HCT116 (cell line): Measurements from ENCODE around the gene CFAP58. TPM values are rescaled to one million over a fixed set of nuclear protein-coding genes. Genes with fewer than 3 reads are reported as not detected.

ENCODE experiments used
- ATAC-seq: fragments of 200-7000 bp; cut with Tn5 transposase; 2 replicates; pipeline ENCODE4 v1.9.1; 2020; ENCODE audit warnings: mild to moderate bottlenecking, moderate library complexity
- BruUV-seq: library from RNA; stranded (reverse); fragments of 400-500 nt; replicated peaks from 2 replicates; lab custom pipeline; 2021; lab: Mats Ljungman, UMichigan
- CTCF ChIA-PET: fragments of 300-600 bp; sonication (Branson Sonifier 250); formaldehyde crosslinking; loops from one replicate; lab custom pipeline; 2021; ENCODE audit warnings: antibody characterized with exemption; lab: Charles Lee
- POLR2A ChIA-PET: fragments of 300-600, 350-600 bp; sonication (Branson Sonifier 250); formaldehyde crosslinking; loops from one replicate; lab custom pipeline; 2021; ENCODE audit warnings: antibody characterized with exemption; lab: Charles Lee
- RAD21 ChIA-PET, 2 experiments: fragments of 300-600 bp; sonication (Branson Sonifier 250); formaldehyde crosslinking; loops; one replicate each; lab custom pipeline; 2023; ENCODE audit warnings: low total read pairs in 2 of 2; ENCODE audit not compliant: uncharacterized antibody in 2 of 2, unreplicated experiment in 2 of 2, low non-redundant PET in 1 of 2; lab: Charles Lee
- DNase-seq: peaks from one replicate; pipeline ENCODE4 v3.0.0-alpha.2; 2010; ENCODE audit warnings: low read depth, low spot score
- H2AFZ ChIP-seq: fragments of 200-600 bp; shearing (Covaris generic), sonication (generic); 2 replicates; pipeline ENCODE4 v1.6.1; 2017; ENCODE audit warnings: low read depth, mixed run types, mixed read lengths, antibody characterized with exemption, low read length; ENCODE audit not compliant: poor library complexity, severe bottlenecking
- H3K27ac ChIP-seq: 2 replicates; pipeline ENCODE4 v1.5.1; 2012; ENCODE audit warnings: low read depth, low read length
- H3K27me3 ChIP-seq: fragments of 200-600 bp; sonication (generic); 2 replicates; pipeline ENCODE4 v1.6.1; 2016; ENCODE audit warnings: mixed run types, low read length, mixed read lengths; ENCODE audit not compliant: insufficient read depth
- H3K36me3 ChIP-seq, 2 experiments: fragments of 200-500 bp in 1 of 2; fragments of 200-600 bp in 1 of 2; sonication (Bioruptor generic) in 1 of 2; sonication (generic) in 1 of 2; 2 replicates each; pipeline versions ENCODE4 v1.5.1 to v1.6.1; 2014 to 2016; ENCODE audit warnings: low read length in 2 of 2, inconsistent platforms in 1 of 2, mixed read lengths in 1 of 2, mixed run types in 1 of 2; ENCODE audit not compliant: insufficient read depth in 2 of 2, control insufficient read depth in 1 of 2
- H3K4me1 ChIP-seq, 2 experiments: fragments of 200-600 bp in 1 of 2; sonication (generic) in 1 of 2; 2 replicates each; pipeline versions ENCODE4 v1.5.1 to v1.6.1; 2012 to 2017; ENCODE audit warnings: low read length in 2 of 2, inconsistent platforms in 1 of 2, mild to moderate bottlenecking in 1 of 2, mixed read lengths in 1 of 2, mixed run types in 1 of 2, moderate library complexity in 1 of 2; ENCODE audit not compliant: insufficient read depth in 2 of 2, control insufficient read depth in 1 of 2
- H3K4me2 ChIP-seq: fragments of 200-600 bp; sonication (generic); 2 replicates; pipeline ENCODE4 v1.6.1; 2017; ENCODE audit warnings: mixed run types, low read length, mixed read lengths
- H3K4me3 ChIP-seq, 2 experiments: fragments of 200-600 bp in 1 of 2; sonication (generic) in 1 of 2; replicated peaks in 1 of 2; 2 replicates each; pipeline ENCODE4 v1.5.1; 2011 to 2016; ENCODE audit warnings: low read length in 2 of 2, control low read depth in 1 of 2, low read depth in 1 of 2, mild to moderate bottlenecking in 1 of 2, mixed read lengths in 1 of 2, mixed run types in 1 of 2
- H3K79me2 ChIP-seq: fragments of 200-600 bp; sonication (generic); 2 replicates; pipeline ENCODE4 v1.6.1; 2017; ENCODE audit warnings: mild to moderate bottlenecking, mixed run types, low read length, moderate library complexity, mixed read lengths; ENCODE audit not compliant: insufficient read depth
- H3K9ac ChIP-seq: fragments of 200-600 bp; sonication (generic); 2 replicates; pipeline ENCODE4 v1.6.1; 2016; ENCODE audit warnings: low read length, mixed read lengths
- H3K9me2 ChIP-seq: fragments of 200-600 bp; sonication (generic), shearing (Covaris generic); 2 replicates; pipeline ENCODE4 v1.6.1; 2017; ENCODE audit warnings: mixed run types, mild to moderate bottlenecking, moderate library complexity; ENCODE audit not compliant: insufficient read depth
- H3K9me3 ChIP-seq, 2 experiments: fragments of 200-500 bp in 1 of 2; fragments of 200-600 bp in 1 of 2; sonication (Bioruptor generic) in 1 of 2; sonication (generic) in 1 of 2; 2 replicates each; pipeline ENCODE4 v1.6.1; 2014 to 2017; ENCODE audit warnings: low read length in 2 of 2, mixed read lengths in 2 of 2, inconsistent platforms in 1 of 2, low read depth in 1 of 2, mild to moderate bottlenecking in 1 of 2, mixed run types in 1 of 2, moderate library complexity in 1 of 2; ENCODE audit not compliant: control insufficient read depth in 1 of 2, insufficient read depth in 1 of 2
- H4K20me1 ChIP-seq: fragments of 200-600 bp; sonication (generic), shearing (Covaris generic); 2 replicates; pipeline ENCODE4 v1.6.1; 2017; ENCODE audit warnings: mixed run types, mild to moderate bottlenecking, moderate library complexity; ENCODE audit not compliant: insufficient read depth
- EGR1 ChIP-seq: IDR thresholded peaks from 2 replicates; pipeline ENCODE4 v1.6.1; 2012; ENCODE audit warnings: low read depth
- EZH2 ChIP-seq: fragments of 200-600 bp; sonication (generic); IDR thresholded peaks from 2 replicates; pipeline ENCODE4 v1.6.1; 2017; ENCODE audit warnings: antibody characterized with exemption, mixed run types
- EZH2phosphoT487 ChIP-seq: fragments of 200-600 bp; IDR thresholded peaks from 2 replicates; pipeline ENCODE4 v1.6.1; 2018; ENCODE audit warnings: antibody characterized with exemption, borderline replicate concordance
- FOSL1 ChIP-seq: IDR thresholded peaks from 2 replicates; pipeline ENCODE4 v1.6.1; 2012; ENCODE audit warnings: low read depth
- RAD21 ChIP-seq: IDR thresholded peaks from 2 replicates; pipeline ENCODE4 v1.6.1; 2012; ENCODE audit warnings: low read depth, mild to moderate bottlenecking
- YY1 ChIP-seq: IDR thresholded peaks from 2 replicates; pipeline ENCODE4 v1.6.1; 2011; ENCODE audit warnings: low read length, low read depth, moderate library complexity, mild to moderate bottlenecking; ENCODE audit not compliant: insufficient replicate concordance; ENCODE audit errors: extremely low read depth
- intact Hi-C: fragments of 100-400 bp; cut with micrococcal nuclease; formaldehyde crosslinking; loops from 2 replicates; pipeline ENCODE4 v1.10.0; 2022
- total RNA-seq: library from RNA; stranded (reverse); gene quantifications from one replicate; pipeline ENCODE4 v1.2.1, GENCODE V29; 2021; ENCODE audit not compliant: unreplicated experiment
- TF ChIP-seq, protein P1 (sequence below), 3 experiments: fragments of 200-600 bp in 1 of 3; sonication (generic) in 1 of 3; IDR thresholded peaks in 2 of 3; conservative IDR thresholded peaks in 1 of 3; 2 replicates each; pipeline ENCODE4 v1.5.1; 2012 to 2017; ENCODE audit warnings: low read depth in 2 of 3, low read length in 2 of 3, antibody characterized with exemption in 1 of 3, borderline replicate concordance in 1 of 3, control low read depth in 1 of 3, mild to moderate bottlenecking in 1 of 3, mixed read lengths in 1 of 3, mixed run types in 1 of 3, moderate library complexity in 1 of 3; ENCODE audit not compliant: insufficient read depth in 1 of 3
- TF ChIP-seq, protein P2 (sequence below): IDR thresholded peaks from 2 replicates; pipeline ENCODE4 v1.6.1; 2011; ENCODE audit warnings: mild to moderate bottlenecking, low read length, moderate library complexity; ENCODE audit not compliant: insufficient replicate concordance; ENCODE audit errors: extremely low read depth
- TF ChIP-seq, protein P3 (sequence below): IDR thresholded peaks from 2 replicates; pipeline ENCODE4 v1.6.1; 2012

CFAP58 gene
- total RNA-seq, 1 experiment from 2014 or later = 0.91 TPM

DNA sequence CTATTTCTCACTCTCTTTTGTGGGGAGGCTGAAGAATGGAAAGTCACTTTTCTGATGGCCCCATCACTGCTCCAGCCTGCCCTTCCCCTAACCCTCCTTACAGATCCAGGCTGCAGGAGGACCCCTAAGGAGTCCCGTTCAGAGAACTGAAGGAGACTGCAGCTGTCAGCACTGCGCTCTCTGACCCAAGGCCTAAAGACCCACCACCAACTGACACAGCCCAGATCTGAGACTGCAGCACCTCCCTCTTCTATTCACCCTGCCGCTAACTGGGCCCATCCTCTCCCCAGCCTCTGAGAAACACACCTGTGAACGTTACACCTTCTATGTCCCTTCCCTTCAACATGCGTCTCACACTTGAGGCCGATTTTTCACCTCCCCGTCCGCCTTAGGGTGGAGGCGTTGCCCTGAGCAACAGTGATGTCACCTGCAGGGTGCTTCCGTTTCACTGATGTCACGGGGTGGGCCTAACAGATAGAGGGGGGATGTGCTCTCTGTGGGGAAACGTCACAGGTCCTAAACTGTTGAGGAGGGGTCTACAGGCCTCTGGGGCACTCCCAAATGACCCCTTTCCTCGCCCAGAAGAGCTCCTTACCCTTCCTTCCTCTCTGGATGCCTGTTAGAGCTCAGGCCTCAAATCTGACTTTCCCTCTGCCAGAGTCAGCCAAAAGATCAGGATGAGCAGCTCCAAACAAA, 20.5 kb upstream of the CFAP58 start:
- Histone ChIP-seq H3K4me3 (no peak overlapping the region), H3K4me1 (peaks cover 74 to 91% of the 10 kb centered on the region in 2 experiments), H4K20me1 (no peaks in the 10 kb centered on the region), H2AFZ (no peak overlapping the region), H3K9ac (no peak overlapping the region), H3K9me2 (no peaks in the 10 kb centered on the region), H3K9me3 (no peaks in the 10 kb centered on the region), H3K27ac (no peak overlapping the region), H3K4me2 (no peak overlapping the region), H3K27me3 (no peaks in the 10 kb centered on the region), H3K36me3 (no peaks in the 10 kb centered on the region), H3K79me2 (peaks cover 91% of the 10 kb centered on the region)
- TF ChIP-seq, protein P1, sequence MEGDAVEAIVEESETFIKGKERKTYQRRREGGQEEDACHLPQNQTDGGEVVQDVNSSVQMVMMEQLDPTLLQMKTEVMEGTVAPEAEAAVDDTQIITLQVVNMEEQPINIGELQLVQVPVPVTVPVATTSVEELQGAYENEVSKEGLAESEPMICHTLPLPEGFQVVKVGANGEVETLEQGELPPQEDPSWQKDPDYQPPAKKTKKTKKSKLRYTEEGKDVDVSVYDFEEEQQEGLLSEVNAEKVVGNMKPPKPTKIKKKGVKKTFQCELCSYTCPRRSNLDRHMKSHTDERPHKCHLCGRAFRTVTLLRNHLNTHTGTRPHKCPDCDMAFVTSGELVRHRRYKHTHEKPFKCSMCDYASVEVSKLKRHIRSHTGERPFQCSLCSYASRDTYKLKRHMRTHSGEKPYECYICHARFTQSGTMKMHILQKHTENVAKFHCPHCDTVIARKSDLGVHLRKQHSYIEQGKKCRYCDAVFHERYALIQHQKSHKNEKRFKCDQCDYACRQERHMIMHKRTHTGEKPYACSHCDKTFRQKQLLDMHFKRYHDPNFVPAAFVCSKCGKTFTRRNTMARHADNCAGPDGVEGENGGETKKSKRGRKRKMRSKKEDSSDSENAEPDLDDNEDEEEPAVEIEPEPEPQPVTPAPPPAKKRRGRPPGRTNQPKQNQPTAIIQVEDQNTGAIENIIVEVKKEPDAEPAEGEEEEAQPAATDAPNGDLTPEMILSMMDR (IDR thresholded peaks at IDR 0.05 in 2 of 3, conservative IDR thresholded peaks at IDR 0.05 in 1 of 3; ENCODE audit: borderline replicate concordance in 1 of 3, insufficient read depth in 1 of 3, low read depth in 2 of 3, low read length in 2 of 3) = no peak
- TF ChIP-seq YY1 = no peak
- no peak for TF ChIP-seq EZH2
- TF ChIP-seq EGR1 = no peak
- DNase-seq = no peak
- ChIA-PET POLR2A (no interaction called here), CTCF (no interaction called here), RAD21 (no interaction called here)
- BruUV-seq = no TSS peak
- no peak for ATAC-seq
- intact Hi-C loops = loop anchor here (10.0 kb wide), 1 partner anchor 438 kb away; no protein-coding TSS in a partner anchor

GRCh38 chr10:104333728-104334373, 19.8 kb upstream of the CFAP58 start:
- ATAC-seq = no peak
- H3K27me3 ChIP-seq = no peaks in the 10 kb centered on the region
- no peak overlapping the region for H3K9ac ChIP-seq
- H2AFZ ChIP-seq = no peak overlapping the region
- H3K4me2 ChIP-seq = no peak overlapping the region
- no peaks in the 10 kb centered on the region for H3K9me2 ChIP-seq
- H3K4me1 ChIP-seq = peaks cover 67 to 84% of the 10 kb centered on the region in 2 experiments
- no peaks in the 10 kb centered on the region for H3K9me3 ChIP-seq
- peaks cover 84% of the 10 kb centered on the region for H3K79me2 ChIP-seq
- DNase-seq = no peak
- intact Hi-C loops = loop anchor here (10.0 kb wide), 1 partner anchor 439 kb away; no protein-coding TSS in a partner anchor
- H3K4me3 ChIP-seq = no peak overlapping the region
- CTCF ChIA-PET = interaction anchor here (0.5 kb wide), 1 partner anchor 9 kb away, joined by 5 read pairs; no protein-coding TSS in a partner anchor
- BruUV-seq = no TSS peak
- H3K36me3 ChIP-seq = no peaks in the 10 kb centered on the region
- RAD21 ChIA-PET = no interaction called here
- no peak overlapping the region for H3K27ac ChIP-seq
- POLR2A ChIA-PET = no interaction called here
- no peaks in the 10 kb centered on the region for H4K20me1 ChIP-seq
- TF ChIP-seq, protein P2, sequence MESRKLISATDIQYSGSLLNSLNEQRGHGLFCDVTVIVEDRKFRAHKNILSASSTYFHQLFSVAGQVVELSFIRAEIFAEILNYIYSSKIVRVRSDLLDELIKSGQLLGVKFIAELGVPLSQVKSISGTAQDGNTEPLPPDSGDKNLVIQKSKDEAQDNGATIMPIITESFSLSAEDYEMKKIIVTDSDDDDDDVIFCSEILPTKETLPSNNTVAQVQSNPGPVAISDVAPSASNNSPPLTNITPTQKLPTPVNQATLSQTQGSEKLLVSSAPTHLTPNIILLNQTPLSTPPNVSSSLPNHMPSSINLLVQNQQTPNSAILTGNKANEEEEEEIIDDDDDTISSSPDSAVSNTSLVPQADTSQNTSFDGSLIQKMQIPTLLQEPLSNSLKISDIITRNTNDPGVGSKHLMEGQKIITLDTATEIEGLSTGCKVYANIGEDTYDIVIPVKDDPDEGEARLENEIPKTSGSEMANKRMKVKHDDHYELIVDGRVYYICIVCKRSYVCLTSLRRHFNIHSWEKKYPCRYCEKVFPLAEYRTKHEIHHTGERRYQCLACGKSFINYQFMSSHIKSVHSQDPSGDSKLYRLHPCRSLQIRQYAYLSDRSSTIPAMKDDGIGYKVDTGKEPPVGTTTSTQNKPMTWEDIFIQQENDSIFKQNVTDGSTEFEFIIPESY = no peak
- TF ChIP-seq FOSL1 = no peak
- TF ChIP-seq EZH2phosphoT487 = no peak
- no peak for TF ChIP-seq RAD21
- no peak for TF ChIP-seq EZH2
- no peak for TF ChIP-seq YY1
- TF ChIP-seq, protein P1 (IDR thresholded peaks at IDR 0.05 in 2 of 3, conservative IDR thresholded peaks at IDR 0.05 in 1 of 3; ENCODE audit: borderline replicate concordance in 1 of 3, insufficient read depth in 1 of 3, low read depth in 2 of 3, low read length in 2 of 3) = no peak
- TF ChIP-seq, protein P3, sequence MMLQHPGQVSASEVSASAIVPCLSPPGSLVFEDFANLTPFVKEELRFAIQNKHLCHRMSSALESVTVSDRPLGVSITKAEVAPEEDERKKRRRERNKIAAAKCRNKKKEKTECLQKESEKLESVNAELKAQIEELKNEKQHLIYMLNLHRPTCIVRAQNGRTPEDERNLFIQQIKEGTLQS = no peak
